Measurements from ENCODE around the gene WDR11.
"Not testable (repeated sequence)": the region's sequence is repeated elsewhere in the genome, so short reads cannot be mapped to it uniquely, and the experiment has no call there.

Gene WDR11

GRCh38 chr10:120873741-120874140 lies 22.6 kb downstream of the WDR11 start:
- no peaks in the 10 kb centered on the region for H3K9me3 ChIP-seq (ENCODE audit: control insufficient read depth, low read length)
- H3K9ac ChIP-seq (ENCODE audit: low read length): no peak overlapping the region
- no peaks in the 10 kb centered on the region for H3K27me3 ChIP-seq (ENCODE audit: control insufficient read depth, insufficient read depth, low read length)
- H3K36me3 ChIP-seq (ENCODE audit: control insufficient read depth, insufficient read depth, low read length): peaks cover 2% of the 10 kb centered on the region
- H3K4me3 ChIP-seq (ENCODE audit: low read length): no peak overlapping the region
- no peaks in the 10 kb centered on the region for H3K4me1 ChIP-seq (ENCODE audit: control insufficient read depth, insufficient read depth, low read length)

- Histone ChIP-seq H3K9me3 (ENCODE audit: control insufficient read depth, low read length) (no peaks in the 10 kb centered on the region), H3K4me1 (ENCODE audit: control insufficient read depth, insufficient read depth, low read length) (no peaks in the 10 kb centered on the region), H3K27me3 (ENCODE audit: control insufficient read depth, insufficient read depth, low read length) (no peaks in the 10 kb centered on the region), H3K9ac (ENCODE audit: low read length) (no peak overlapping the region), H3K36me3 (ENCODE audit: control insufficient read depth, insufficient read depth, low read length) (peaks cover 4% of the 10 kb centered on the region), H3K4me3 (ENCODE audit: low read length) (no peak overlapping the region)
These were observed 31.9 kb downstream of the WDR11 start for GRCh38 chr10:120883071-120883470.

- H3K36me3 ChIP-seq (ENCODE audit: control insufficient read depth, insufficient read depth, low read length): peaks cover 7% of the 10 kb centered on the region
- no peaks in the 10 kb centered on the region for H3K4me1 ChIP-seq (ENCODE audit: control insufficient read depth, insufficient read depth, low read length)
- H3K27me3 ChIP-seq (ENCODE audit: control insufficient read depth, insufficient read depth, low read length): no peaks in the 10 kb centered on the region
- no peaks in the 10 kb centered on the region for H3K9me3 ChIP-seq (ENCODE audit: control insufficient read depth, low read length)
- no peak overlapping the region for H3K9ac ChIP-seq (ENCODE audit: low read length)
- no peak overlapping the region for H3K4me3 ChIP-seq (ENCODE audit: low read length)
These were observed 36.3 kb downstream of the WDR11 start for GRCh38 chr10:120887482-120887881.

- H3K4me3 ChIP-seq (ENCODE audit: low read length): no peak overlapping the region
- H3K9me3 ChIP-seq (ENCODE audit: control insufficient read depth, low read length): no peaks in the 10 kb centered on the region
- no peak overlapping the region for H3K9ac ChIP-seq (ENCODE audit: low read length)
- H3K4me1 ChIP-seq (ENCODE audit: control insufficient read depth, insufficient read depth, low read length): no peaks in the 10 kb centered on the region
- peaks cover 7% of the 10 kb centered on the region for H3K36me3 ChIP-seq (ENCODE audit: control insufficient read depth, insufficient read depth, low read length)
- no peaks in the 10 kb centered on the region for H3K27me3 ChIP-seq (ENCODE audit: control insufficient read depth, insufficient read depth, low read length)
These were observed 40.2 kb downstream of the WDR11 start for GRCh38 chr10:120891365-120891764.

GRCh38 chr10:120894556-120894955 lies 43.4 kb downstream of the WDR11 start:
- Histone ChIP-seq H3K9ac (ENCODE audit: low read length) (no peak overlapping the region), H3K4me3 (ENCODE audit: low read length) (no peak overlapping the region), H3K27me3 (ENCODE audit: control insufficient read depth, insufficient read depth, low read length) (no peaks in the 10 kb centered on the region), H3K36me3 (ENCODE audit: control insufficient read depth, insufficient read depth, low read length) (peaks cover 7% of the 10 kb centered on the region), H3K4me1 (ENCODE audit: control insufficient read depth, insufficient read depth, low read length) (no peaks in the 10 kb centered on the region), H3K9me3 (ENCODE audit: control insufficient read depth, low read length) (no peaks in the 10 kb centered on the region)

GRCh38 chr10:120897343-120897742 lies 46.2 kb downstream of the WDR11 start:
- no peaks in the 10 kb centered on the region for H3K4me1 ChIP-seq (ENCODE audit: control insufficient read depth, insufficient read depth, low read length)
- no peaks in the 10 kb centered on the region for H3K36me3 ChIP-seq (ENCODE audit: control insufficient read depth, insufficient read depth, low read length)

GRCh38 chr10:120905268-120905667 lies 54.1 kb downstream of the WDR11 start:
- no peaks in the 10 kb centered on the region for H3K9me3 ChIP-seq (ENCODE audit: control insufficient read depth, low read length)
- no peak overlapping the region for H3K4me3 ChIP-seq (ENCODE audit: low read length)
- no peaks in the 10 kb centered on the region for H3K4me1 ChIP-seq (ENCODE audit: control insufficient read depth, insufficient read depth, low read length)
- peaks cover 7% of the 10 kb centered on the region for H3K36me3 ChIP-seq (ENCODE audit: control insufficient read depth, insufficient read depth, low read length)
- H3K9ac ChIP-seq (ENCODE audit: low read length): no peak overlapping the region
- H3K27me3 ChIP-seq (ENCODE audit: control insufficient read depth, insufficient read depth, low read length): no peaks in the 10 kb centered on the region

More at GRCh38 chr10:120897343-120897742, 46.2 kb downstream of the WDR11 start:
- Histone ChIP-seq H3K9me3 (ENCODE audit: control insufficient read depth, low read length) (no peaks in the 10 kb centered on the region), H3K9ac (ENCODE audit: low read length) (no peak overlapping the region), H3K4me3 (ENCODE audit: low read length) (no peak overlapping the region), H3K27me3 (ENCODE audit: control insufficient read depth, insufficient read depth, low read length) (no peaks in the 10 kb centered on the region)

GRCh38 chr10:120917521-120918250 lies 66.5 kb downstream of the WDR11 start:
- Histone ChIP-seq H3K9me3 (ENCODE audit: control insufficient read depth, low read length) (no peaks in the 10 kb centered on the region), H3K9ac (ENCODE audit: low read length) (no peak overlapping the region), H3K36me3 (ENCODE audit: control insufficient read depth, insufficient read depth, low read length) (no peaks in the 10 kb centered on the region), H3K27me3 (ENCODE audit: control insufficient read depth, insufficient read depth, low read length) (no peaks in the 10 kb centered on the region), H3K4me3 (ENCODE audit: low read length) (no peak overlapping the region), H3K4me1 (ENCODE audit: control insufficient read depth, insufficient read depth, low read length) (no peaks in the 10 kb centered on the region)

- not testable (repeated sequence) for H3K36me3 ChIP-seq (ENCODE audit: control insufficient read depth, insufficient read depth, low read length); H3K4me1 ChIP-seq (ENCODE audit: control insufficient read depth, insufficient read depth, low read length); H3K9ac ChIP-seq (ENCODE audit: low read length); H3K27me3 ChIP-seq (ENCODE audit: control insufficient read depth, insufficient read depth, low read length); H3K9me3 ChIP-seq (ENCODE audit: control insufficient read depth, low read length); H3K4me3 ChIP-seq (ENCODE audit: low read length)
These were observed 72.7 kb downstream of the WDR11 start for GRCh38 chr10:120923886-120924285.

GRCh38 chr10:120926611-120927010 lies 75.4 kb downstream of the WDR11 start:
- Histone ChIP-seq H3K9ac (ENCODE audit: low read length) (no peak overlapping the region), H3K36me3 (ENCODE audit: control insufficient read depth, insufficient read depth, low read length) (no peaks in the 10 kb centered on the region), H3K4me3 (ENCODE audit: low read length) (no peak overlapping the region), H3K27me3 (ENCODE audit: control insufficient read depth, insufficient read depth, low read length) (no peaks in the 10 kb centered on the region), H3K4me1 (ENCODE audit: control insufficient read depth, insufficient read depth, low read length) (no peaks in the 10 kb centered on the region), H3K9me3 (ENCODE audit: control insufficient read depth, low read length) (no peaks in the 10 kb centered on the region)

GRCh38 chr10:120927352-120927751 lies 76.2 kb downstream of the WDR11 start:
- no peaks in the 10 kb centered on the region for H3K27me3 ChIP-seq (ENCODE audit: control insufficient read depth, insufficient read depth, low read length)
- no peaks in the 10 kb centered on the region for H3K36me3 ChIP-seq (ENCODE audit: control insufficient read depth, insufficient read depth, low read length)
- H3K9ac ChIP-seq (ENCODE audit: low read length): no peak overlapping the region
- no peaks in the 10 kb centered on the region for H3K4me1 ChIP-seq (ENCODE audit: control insufficient read depth, insufficient read depth, low read length)
- no peaks in the 10 kb centered on the region for H3K9me3 ChIP-seq (ENCODE audit: control insufficient read depth, low read length)
- no peak overlapping the region for H3K4me3 ChIP-seq (ENCODE audit: low read length)

- no peaks in the 10 kb centered on the region for H3K9me3 ChIP-seq (ENCODE audit: control insufficient read depth, low read length)
- H3K9ac ChIP-seq (ENCODE audit: low read length): no peak overlapping the region
- no peaks in the 10 kb centered on the region for H3K36me3 ChIP-seq (ENCODE audit: control insufficient read depth, insufficient read depth, low read length)
These were observed 78.0 kb downstream of the WDR11 start for GRCh38 chr10:120929166-120929565.

GRCh38 chr10:120931423-120931822 lies 80.3 kb downstream of the WDR11 start:
- Histone ChIP-seq H3K27me3 (ENCODE audit: control insufficient read depth, insufficient read depth, low read length) (no peaks in the 10 kb centered on the region), H3K36me3 (ENCODE audit: control insufficient read depth, insufficient read depth, low read length) (no peaks in the 10 kb centered on the region), H3K4me1 (ENCODE audit: control insufficient read depth, insufficient read depth, low read length) (no peaks in the 10 kb centered on the region), H3K9me3 (ENCODE audit: control insufficient read depth, low read length) (no peaks in the 10 kb centered on the region), H3K9ac (ENCODE audit: low read length) (no peak overlapping the region), H3K4me3 (ENCODE audit: low read length) (no peak overlapping the region)

More at GRCh38 chr10:120929166-120929565, 78.0 kb downstream of the WDR11 start:
- no peaks in the 10 kb centered on the region for H3K27me3 ChIP-seq (ENCODE audit: control insufficient read depth, insufficient read depth, low read length)
- no peaks in the 10 kb centered on the region for H3K4me1 ChIP-seq (ENCODE audit: control insufficient read depth, insufficient read depth, low read length)
- no peak overlapping the region for H3K4me3 ChIP-seq (ENCODE audit: low read length)
